Measurements from ENCODE around the gene LSM7.

GRCh38 chr19:2327773-2328400 is 499 bp downstream of the LSM7 start:
- TF ChIP-seq CTCF (IDR thresholded peaks at IDR 0.05; ENCODE audit: insufficient read depth, low read length), result no peak
- no peak for TF ChIP-seq POLR2AphosphoS5 (IDR thresholded peaks at IDR 0.05; ENCODE audit: low read depth)

Measured in HL-60 (cell line).